ENCODE measurements around the gene UVSSA. TPM values are rescaled to one million over a fixed set of nuclear protein-coding genes. Genes with fewer than 3 reads are reported as not detected.

Gene UVSSA
- total and polyA plus RNA-seq, 2 donors (not counting 1 experiment from before 2014, with no cell fraction given), result 34.6 to 40.5 TPM

DNA sequence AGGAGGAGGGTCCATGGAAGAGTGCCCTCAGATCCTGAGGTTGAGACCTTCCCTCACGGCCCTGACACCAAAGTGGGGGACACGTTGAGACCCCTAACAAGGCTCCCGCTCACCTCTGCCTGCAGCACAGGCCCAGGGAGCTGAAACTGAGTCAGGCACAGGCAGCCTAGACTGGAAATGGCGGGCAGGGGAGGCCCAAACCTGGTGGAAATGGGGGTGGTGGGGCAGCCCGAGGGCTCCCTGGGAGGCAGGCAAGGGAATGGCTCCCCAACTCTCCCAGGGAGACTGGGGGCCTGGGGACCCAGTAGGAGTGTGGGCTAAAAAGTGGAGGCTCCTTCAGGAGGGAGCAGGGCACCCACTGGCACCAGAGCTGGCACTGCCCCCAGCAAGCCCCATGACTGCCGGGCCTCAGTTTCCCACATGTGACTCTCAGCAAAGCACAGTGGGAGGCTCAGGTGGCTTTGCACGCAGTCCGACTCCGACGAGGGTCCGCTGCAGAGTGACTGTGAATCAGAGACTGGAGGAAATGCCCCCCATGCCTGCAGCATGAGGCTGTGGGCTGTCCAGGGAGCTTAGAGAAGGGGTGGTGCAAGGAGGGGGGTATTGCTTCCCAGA lies 53.3 kb downstream of the UVSSA start:
- 93% methylated on average over 10 of the region's 11 CpGs for WGBS (ENCODE audit: insufficient coverage)
- peaks cover 3% of the 10 kb centered on the region for H3K4me1 Mint-ChIP-seq
- no peak overlapping the region for H3K9ac ChIP-seq (ENCODE audit: low read length)
- peaks cover 0 to 48% (median 22%) of the 10 kb centered on the region in 4 experiments for H3K27me3 ChIP-seq (replicated peaks in 1 of 4; ENCODE audit: control extremely low read depth in 1 of 4, control insufficient read depth in 3 of 4, insufficient read depth in 4 of 4, low read length in 3 of 4)
- POLR2A ChIA-PET, result no interaction called here
- peaks cover 0 to 79% (median 7%) of the 10 kb centered on the region in 3 donors for H3K9me3 ChIP-seq (ENCODE audit: control extremely low read depth in 1 of 3, control insufficient read depth in 2 of 3, insufficient read depth in 1 of 3, low read length in 2 of 3)
- ATAC-seq (ENCODE audit: low read depth) (no peak), DNase-seq (no peak)
- H3K4me2 ChIP-seq (replicated peaks; ENCODE audit: low read depth, low read length, poor library complexity, severe bottlenecking), result no peak overlapping the region
- no peaks in the 10 kb centered on the region for H3K79me2 ChIP-seq (ENCODE audit: control insufficient read depth, insufficient read depth, low read length)
- H3K36me3 ChIP-seq (replicated peaks in 1 of 2; ENCODE audit: control extremely low read depth in 1 of 2, control insufficient read depth in 1 of 2, extremely low read depth in 1 of 2, insufficient read depth in 2 of 2, low read length in 1 of 2), result no peaks in the 10 kb centered on the region
- H3K4me3 ChIP-seq (ENCODE audit: control extremely low read depth in 1 of 5, extremely low read depth in 1 of 5, insufficient read depth in 1 of 5, low read depth in 2 of 5, low read length in 4 of 5), result no peak overlapping the region
- no peak overlapping the region for H3K27ac Mint-ChIP-seq
- TF ChIP-seq EZH2 (IDR thresholded peaks at IDR 0.05; ENCODE audit: borderline replicate concordance, insufficient read depth, low read depth, low read length, poor library complexity, severe bottlenecking), result no peak
- TF ChIP-seq, protein P1, sequence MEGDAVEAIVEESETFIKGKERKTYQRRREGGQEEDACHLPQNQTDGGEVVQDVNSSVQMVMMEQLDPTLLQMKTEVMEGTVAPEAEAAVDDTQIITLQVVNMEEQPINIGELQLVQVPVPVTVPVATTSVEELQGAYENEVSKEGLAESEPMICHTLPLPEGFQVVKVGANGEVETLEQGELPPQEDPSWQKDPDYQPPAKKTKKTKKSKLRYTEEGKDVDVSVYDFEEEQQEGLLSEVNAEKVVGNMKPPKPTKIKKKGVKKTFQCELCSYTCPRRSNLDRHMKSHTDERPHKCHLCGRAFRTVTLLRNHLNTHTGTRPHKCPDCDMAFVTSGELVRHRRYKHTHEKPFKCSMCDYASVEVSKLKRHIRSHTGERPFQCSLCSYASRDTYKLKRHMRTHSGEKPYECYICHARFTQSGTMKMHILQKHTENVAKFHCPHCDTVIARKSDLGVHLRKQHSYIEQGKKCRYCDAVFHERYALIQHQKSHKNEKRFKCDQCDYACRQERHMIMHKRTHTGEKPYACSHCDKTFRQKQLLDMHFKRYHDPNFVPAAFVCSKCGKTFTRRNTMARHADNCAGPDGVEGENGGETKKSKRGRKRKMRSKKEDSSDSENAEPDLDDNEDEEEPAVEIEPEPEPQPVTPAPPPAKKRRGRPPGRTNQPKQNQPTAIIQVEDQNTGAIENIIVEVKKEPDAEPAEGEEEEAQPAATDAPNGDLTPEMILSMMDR (IDR thresholded peaks at IDR 0.05), result no peak
- H3K27ac ChIP-seq (ENCODE audit: low read length in 2 of 2), result no peak overlapping the region
- H3K4me1 ChIP-seq (ENCODE audit: control insufficient read depth in 2 of 2, insufficient read depth in 2 of 2, low read length in 2 of 2), result peaks cover 16 to 29% of the 10 kb centered on the region in 2 donors
- no peak overlapping the region for H2AFZ ChIP-seq (ENCODE audit: insufficient read depth, low read depth, low read length, poor library complexity, severe bottlenecking)
- H3K27me3 Mint-ChIP-seq, result peaks cover 14% of the 10 kb centered on the region
- no peak overlapping the region for H3K4me3 Mint-ChIP-seq
- CTCF ChIA-PET, result no interaction called here
- H4K20me1 ChIP-seq (ENCODE audit: control insufficient read depth, insufficient read depth, low read length, poor library complexity, severe bottlenecking), result no peaks in the 10 kb centered on the region
- intact Hi-C loops (cut with micrococcal nuclease), result no loop called here
- no peaks in the 10 kb centered on the region for H3K9me3 Mint-ChIP-seq (ENCODE audit: insufficient read depth)

DNA sequence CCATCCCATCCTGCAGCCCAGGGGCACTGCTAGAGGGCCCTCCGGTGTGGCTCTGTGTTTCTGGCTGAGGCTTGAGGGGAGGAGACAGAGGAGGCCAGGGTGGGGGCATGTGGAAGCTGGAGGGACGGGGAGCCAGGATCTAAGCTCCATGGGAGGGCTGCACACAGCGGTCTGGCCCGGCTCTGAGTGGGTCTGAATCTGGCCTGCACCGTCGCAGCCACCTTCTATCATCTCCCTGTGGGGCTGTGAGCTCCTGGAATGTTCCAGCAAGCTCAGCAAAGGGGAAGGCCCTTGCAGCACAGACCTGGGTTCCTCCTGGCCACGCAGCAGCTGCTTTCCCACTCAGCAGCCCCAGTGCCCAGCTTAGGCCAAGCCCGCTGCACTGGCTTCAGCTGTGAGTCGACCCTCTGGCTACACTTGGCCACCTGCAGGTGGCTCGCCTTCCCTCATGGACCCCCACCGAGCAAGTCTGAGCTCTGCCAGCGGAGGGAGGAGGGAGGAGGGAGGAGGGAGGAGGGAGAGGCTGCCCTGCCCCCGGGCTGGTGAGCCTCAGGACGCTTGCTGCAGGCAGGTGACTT lies 53.9 kb downstream of the UVSSA start:
- H3K4me3 Mint-ChIP-seq, result no peak overlapping the region
- POLR2A ChIA-PET, result no interaction called here
- TF ChIP-seq, protein P1 (IDR thresholded peaks at IDR 0.05), result no peak
- no peak for TF ChIP-seq EZH2 (IDR thresholded peaks at IDR 0.05; ENCODE audit: borderline replicate concordance, insufficient read depth, low read depth, low read length, poor library complexity, severe bottlenecking)
- Histone ChIP-seq H3K79me2 (ENCODE audit: control insufficient read depth, insufficient read depth, low read length) (no peaks in the 10 kb centered on the region), H3K36me3 (replicated peaks in 1 of 2; ENCODE audit: control extremely low read depth in 1 of 2, control insufficient read depth in 1 of 2, extremely low read depth in 1 of 2, insufficient read depth in 2 of 2, low read length in 1 of 2) (no peaks in the 10 kb centered on the region), H3K4me3 (ENCODE audit: control extremely low read depth in 1 of 5, extremely low read depth in 1 of 5, insufficient read depth in 1 of 5, low read depth in 2 of 5, low read length in 4 of 5) (no peak overlapping the region), H2AFZ (ENCODE audit: insufficient read depth, low read depth, low read length, poor library complexity, severe bottlenecking) (no peak overlapping the region), H3K27ac (ENCODE audit: low read length in 2 of 2) (no peak overlapping the region), H3K27me3 (replicated peaks in 1 of 4; ENCODE audit: control extremely low read depth in 1 of 4, control insufficient read depth in 3 of 4, insufficient read depth in 4 of 4, low read length in 3 of 4) (peaks cover 0 to 53% (median 24%) of the 10 kb centered on the region in 4 experiments), H3K4me2 (replicated peaks; ENCODE audit: low read depth, low read length, poor library complexity, severe bottlenecking) (no peak overlapping the region), H4K20me1 (ENCODE audit: control insufficient read depth, insufficient read depth, low read length, poor library complexity, severe bottlenecking) (no peaks in the 10 kb centered on the region), H3K4me1 (ENCODE audit: control insufficient read depth in 2 of 2, insufficient read depth in 2 of 2, low read length in 2 of 2) (peaks cover 16 to 29% of the 10 kb centered on the region in 2 donors), H3K9me3 (ENCODE audit: control extremely low read depth in 1 of 3, control insufficient read depth in 2 of 3, insufficient read depth in 1 of 3, low read length in 2 of 3) (peaks cover 0 to 84% (median 7%) of the 10 kb centered on the region in 3 donors), H3K9ac (ENCODE audit: low read length) (no peak overlapping the region)
- H3K4me1 Mint-ChIP-seq, result peaks cover 3% of the 10 kb centered on the region
- intact Hi-C loops (cut with micrococcal nuclease), result no loop called here
- CTCF ChIA-PET, result no interaction called here
- H3K9me3 Mint-ChIP-seq (ENCODE audit: insufficient read depth), result no peaks in the 10 kb centered on the region
- DNase-seq (no peak), ATAC-seq (ENCODE audit: low read depth) (no peak)
- WGBS (ENCODE audit: insufficient coverage), result 70% methylated on average over 8 of the region's 14 CpGs
- peaks cover 15% of the 10 kb centered on the region for H3K27me3 Mint-ChIP-seq
- H3K27ac Mint-ChIP-seq, result no peak overlapping the region

Measured in B cell (primary cell).